Stomach (tissue), 9 donors: ENCODE data around the gene EPHB1. TPM values are rescaled to one million over a fixed set of nuclear protein-coding genes. Genes with fewer than 3 reads are reported as not detected.

Experiments used
- DNase-seq, 2 donors: peaks; one replicate each; pipeline versions ENCODE4 v3.0.0 to v3.0.0-alpha.2; 2013 to 2019
- H3K27ac ChIP-seq, 5 donors: fragments of 200-600 bp in 4 of 5; sonication (generic) in 4 of 5; one replicate each; pipeline ENCODE4 v1.5.1; 2013 to 2019; ENCODE audit warnings: mild to moderate bottlenecking in 1 of 5, moderate library complexity in 1 of 5
- H3K27me3 ChIP-seq, 3 donors: fragments of 200-600 bp; sonication (generic); one replicate each; pipeline ENCODE4 v1.5.1; 2017 to 2019; ENCODE audit warnings: mixed run types in 1 of 3
- H3K36me3 ChIP-seq, 4 donors: fragments of 200-600 bp; sonication (generic); 1 replicate in 3 of 4; 2 replicates in 1 of 4; pipeline ENCODE4 v1.5.1; 2016 to 2019
- H3K4me1 ChIP-seq, 4 donors: fragments of 200-600 bp; sonication (generic); one replicate each; pipeline ENCODE4 v1.5.1; 2016 to 2019
- H3K4me3 ChIP-seq, 4 donors: fragments of 200-600 bp; sonication (generic) in 3 of 4; one replicate each; pipeline ENCODE4 v1.5.1; 2016 to 2019; ENCODE audit warnings: mild to moderate bottlenecking in 1 of 4
- H3K9me3 ChIP-seq, 4 donors: fragments of 200-600 bp; sonication (generic); one replicate each; pipeline ENCODE4 v1.5.1; 2016 to 2019
- CTCF ChIP-seq, 7 experiments: fragments of 450-650 bp in 4 of 7; fragments of 200-600 bp in 3 of 7; sonication (generic) in 3 of 7; IDR thresholded peaks; one replicate each; pipeline ENCODE4 v1.5.1; 2016 to 2019; ENCODE audit warnings: antibody characterized with exemption in 7 of 7, control low read depth in 2 of 7, mild to moderate bottlenecking in 1 of 7
- EP300 ChIP-seq: sonication (generic); formaldehyde crosslinking; IDR thresholded peaks from one replicate; pipeline ENCODE4 v1.6.1; 2017; ENCODE audit warnings: antibody characterized with exemption
- POLR2A ChIP-seq, 4 donors: fragments of 450-650 bp; IDR thresholded peaks; one replicate each; pipeline ENCODE4 v1.6.1; 2016; ENCODE audit warnings: antibody characterized with exemption in 4 of 4, control low read depth in 2 of 4, mild to moderate bottlenecking in 1 of 4, moderate library complexity in 1 of 4
- POLR2AphosphoS5 ChIP-seq, 3 donors: sonication (generic); formaldehyde crosslinking; IDR thresholded peaks; one replicate each; pipeline ENCODE4 v1.6.1; 2016; ENCODE audit warnings: antibody characterized with exemption in 3 of 3
- WGBS, 5 donors: extraction: QIAGEN DNeasy Blood & Tissue Kit in 3 of 5; methylation state at CpG; one replicate each; pipeline versions ENCODE4 v1.1.5 to v1.1.7; 2013 to 2018; 5-methylcytosine and 5-hydroxymethylcytosine counted together
- intact Hi-C: fragments of 100-400 bp; cut with DNase I; formaldehyde crosslinking; loops from one replicate; pipeline ENCODE4 v1.15.1; 2023; ENCODE audit warnings: low total_unique reads
- polyA plus RNA-seq, 3 donors: library from polyadenylated mRNA; stranded (reverse); fragments of 200-250 nt; gene quantifications; one replicate each; pipeline ENCODE4 v1.2.3, GENCODE V29; 2013
- total RNA-seq, 5 donors: library from RNA; depleted of rRNA; stranded (reverse); fragments of >200 nt; gene quantifications; one replicate each; pipeline versions ENCODE4 v1.1.0 to v1.2.3, GENCODE V29; 2014 to 2016
- donor health status: healthy with polysubstance abuse.
- donor health status: Bipolar disorder and iron deficiency.
- donor health status: healthy.

EPHB1 gene
- total and polyA plus RNA-seq, 8 donors = 0.13 to 2.3 (median 1.0) TPM; not detected in 4

DNA sequence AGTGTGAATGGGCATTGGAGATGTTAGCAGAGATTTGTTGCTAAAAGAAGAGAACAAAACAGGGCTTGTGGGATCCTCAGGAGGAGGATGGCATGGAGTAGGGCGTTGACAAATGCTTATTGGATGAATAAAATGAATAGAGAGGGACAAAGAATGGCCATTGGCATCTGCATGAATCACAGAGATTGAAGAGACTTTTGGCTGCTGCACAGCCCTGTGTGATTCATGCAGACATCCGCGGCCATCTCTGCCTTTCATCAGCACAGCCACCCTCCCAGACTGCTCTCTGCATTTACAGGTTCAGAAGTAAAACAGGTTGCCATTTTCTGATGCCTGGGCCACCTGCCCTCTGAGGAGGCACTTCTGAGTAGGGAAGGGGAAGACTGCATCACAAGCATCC, 397.9 kb downstream of the EPHB1 start:
- no peaks in the 10 kb centered on the region for H3K27me3 ChIP-seq
- H3K4me1 ChIP-seq = no peaks in the 10 kb centered on the region
- no peak for DNase-seq
- 46 to 78% (median 73%) methylated on average over 3 of the region's 3 CpGs for WGBS, 5 donors
- intact Hi-C loops = no loop called here
- no peak overlapping the region for H3K4me3 ChIP-seq
- no peaks in the 10 kb centered on the region for H3K9me3 ChIP-seq
- H3K27ac ChIP-seq = no peak overlapping the region
- no peaks in the 10 kb centered on the region for H3K36me3 ChIP-seq
- TF ChIP-seq EP300 = no peak
- TF ChIP-seq POLR2AphosphoS5 (IDR thresholded peaks at IDR 0.05) = no peak
- TF ChIP-seq POLR2A (IDR thresholded peaks at IDR 0.05) = no peak
- TF ChIP-seq CTCF (IDR thresholded peaks at IDR 0.05) = no peak

- Histone ChIP-seq H3K27me3 (no peaks in the 10 kb centered on the region), H3K4me1 (no peaks in the 10 kb centered on the region), H3K9me3 (no peaks in the 10 kb centered on the region), H3K4me3 (no peak overlapping the region), H3K27ac (no peak overlapping the region), H3K36me3 (no peaks in the 10 kb centered on the region)
- intact Hi-C loops = no loop called here
- TF ChIP-seq EP300 (no peak), POLR2AphosphoS5 (IDR thresholded peaks at IDR 0.05) (no peak), POLR2A (IDR thresholded peaks at IDR 0.05) (no peak), CTCF (IDR thresholded peaks at IDR 0.05) (no peak)
- no peak for DNase-seq
- 55 to 74% (median 65%) methylated on average over 3 of the region's 3 CpGs for WGBS, 5 donors
These were observed 402.2 kb downstream of the EPHB1 start for GRCh38 chr3:135197246-135197645.

DNA sequence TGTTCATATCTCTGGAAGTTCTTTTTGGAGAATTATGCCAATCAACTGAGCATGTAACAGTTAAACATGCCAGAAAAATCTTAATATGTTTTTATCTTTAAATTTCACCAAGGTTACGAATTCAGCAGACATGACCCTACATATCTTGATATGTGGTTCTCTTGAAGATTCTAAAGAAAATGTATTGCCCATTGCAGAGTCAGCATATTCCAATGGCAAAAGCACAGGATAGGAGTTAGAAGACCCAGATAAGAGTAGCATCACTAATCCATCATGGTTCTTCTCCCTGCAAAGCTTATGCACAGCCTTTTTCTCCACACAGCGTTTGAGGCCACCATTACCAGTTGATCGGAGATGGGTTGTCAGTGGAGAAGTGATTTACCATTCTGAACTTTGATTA, 402.8 kb downstream of the EPHB1 start:
- 90 to 95% (median 94%) methylated on average over 3 of the region's 3 CpGs for WGBS, 5 donors
- TF ChIP-seq CTCF (IDR thresholded peaks at IDR 0.05) (no peak), EP300 (no peak), POLR2AphosphoS5 (IDR thresholded peaks at IDR 0.05) (no peak), POLR2A (IDR thresholded peaks at IDR 0.05) (no peak)

DNA sequence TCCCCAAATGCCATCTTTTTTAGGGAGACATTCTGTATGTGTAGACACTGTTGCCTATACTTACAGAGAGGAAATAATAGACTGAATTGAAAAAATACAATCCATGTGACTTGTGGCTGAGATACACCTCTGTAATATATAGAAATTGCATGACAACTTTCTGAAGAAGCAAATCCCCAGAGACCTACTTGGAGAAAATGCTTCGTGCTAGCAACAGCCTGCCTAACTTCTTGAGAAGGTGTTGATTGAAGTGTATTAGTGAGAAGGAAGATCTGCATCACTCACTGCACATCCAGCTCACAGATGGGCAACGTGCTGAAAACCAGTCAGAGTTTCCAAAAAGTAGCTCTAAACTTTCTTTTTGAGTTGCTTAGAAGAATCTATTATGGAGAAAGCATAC, 404.1 kb downstream of the EPHB1 start:
- Histone ChIP-seq H3K27me3 (no peaks in the 10 kb centered on the region), H3K27ac (no peak overlapping the region), H3K4me3 (no peak overlapping the region), H3K4me1 (no peaks in the 10 kb centered on the region), H3K9me3 (no peaks in the 10 kb centered on the region), H3K36me3 (no peaks in the 10 kb centered on the region)
- 56 to 71% (median 65%) methylated on average over 2 of the region's 2 CpGs for WGBS, 5 donors
- intact Hi-C loops = no loop called here
- TF ChIP-seq CTCF (IDR thresholded peaks at IDR 0.05) = no peak
- TF ChIP-seq EP300 = no peak
- no peak for TF ChIP-seq POLR2A (IDR thresholded peaks at IDR 0.05)
- no peak for TF ChIP-seq POLR2AphosphoS5 (IDR thresholded peaks at IDR 0.05)
- DNase-seq = no peak

More for the DNA sequence above, 402.8 kb downstream of the EPHB1 start:
- Histone ChIP-seq H3K4me1 (no peaks in the 10 kb centered on the region), H3K36me3 (no peaks in the 10 kb centered on the region), H3K9me3 (no peaks in the 10 kb centered on the region), H3K27me3 (no peaks in the 10 kb centered on the region), H3K4me3 (no peak overlapping the region), H3K27ac (no peak overlapping the region)
- DNase-seq = no peak
- intact Hi-C loops = no loop called here
